Endothelial cell of hepatic sinusoid (primary cell): ENCODE measurements around the gene KRT37.
"Not testable (repeated sequence)": the region's sequence is repeated elsewhere in the genome, so short reads cannot be mapped to it uniquely, and the experiment has no call there.

Experiments
- in situ Hi-C: cut with HindIII; loops from 2 replicates; pipeline ENCODE4 v1.10.0; 2017; ENCODE audit warnings: low sequenced_read_pairs

Gene KRT37

GRCh38 chr17:41407226-41407625, 17.2 kb downstream of the KRT37 start:
- in situ Hi-C loops, result loop anchor here (5.0 to 10.0 kb wide), 2 partner anchors 35 to 128 kb away; no protein-coding TSS in a partner anchor

GRCh38 chr17:41406205-41406604, 18.2 kb downstream of the KRT37 start:
- in situ Hi-C loops, result loop anchor here (5.0 to 10.0 kb wide), 2 partner anchors 34 to 129 kb away; no protein-coding TSS in a partner anchor

- in situ Hi-C loops, result loop anchor here (5.0 to 10.0 kb wide), 2 partner anchors 38 to 131 kb away; partner anchors contain the start of gene KRT38
Measured at GRCh38 chr17:41404024-41404671, 20.2 kb downstream of the KRT37 start.

- in situ Hi-C loops, result loop anchor here (5.0 to 10.0 kb wide), 2 partner anchors 39 to 131 kb away; partner anchors contain the start of gene KRT38
Measured at GRCh38 chr17:41403404-41404023, 20.9 kb downstream of the KRT37 start.

GRCh38 chr17:41402161-41402560, 22.2 kb downstream of the KRT37 start:
- in situ Hi-C loops, result loop anchor here (5.0 to 10.0 kb wide), 2 partner anchors 40 to 133 kb away; partner anchors contain the start of gene KRT38

- in situ Hi-C loops, result no loop called here
Measured at GRCh38 chr17:41396996-41397660, 27.3 kb downstream of the KRT37 start, which contains the start of gene KRT31. Gene KRT31, minus strand, starts transcription at chr17:41397608. Its CDS starts 69 bp downstream, at chr17:41397539.

GRCh38 chr17:41396340-41396739, 28.0 kb downstream of the KRT37 start:
- in situ Hi-C loops, result no loop called here

GRCh38 chr17:41395611-41396010, 28.8 kb downstream of the KRT37 start:
- in situ Hi-C loops, result no loop called here

GRCh38 chr17:41395044-41395443, 29.3 kb downstream of the KRT37 start:
- in situ Hi-C loops, result not testable (repeated sequence)

GRCh38 chr17:41394254-41394996, 30.0 kb downstream of the KRT37 start:
- in situ Hi-C loops, result no loop called here

- in situ Hi-C loops, result no loop called here
Measured at GRCh38 chr17:41393826-41394225, 30.6 kb downstream of the KRT37 start.

GRCh38 chr17:41393294-41393693, 31.1 kb downstream of the KRT37 start:
- in situ Hi-C loops, result no loop called here

- in situ Hi-C loops, result no loop called here
Measured at GRCh38 chr17:41392278-41392677, 32.1 kb downstream of the KRT37 start.

- in situ Hi-C loops, result no loop called here
Measured at GRCh38 chr17:41391535-41391934, 32.9 kb downstream of the KRT37 start.

- in situ Hi-C loops, result no loop called here
Measured at GRCh38 chr17:41390411-41390938, 33.9 kb downstream of the KRT37 start.

GRCh38 chr17:41387670-41388069, 36.7 kb downstream of the KRT37 start:
- in situ Hi-C loops, result no loop called here

- in situ Hi-C loops, result no loop called here
Measured at GRCh38 chr17:41386227-41386626, 38.2 kb downstream of the KRT37 start.

- in situ Hi-C loops, result no loop called here
Measured at GRCh38 chr17:41383690-41384089, 40.7 kb downstream of the KRT37 start.

- in situ Hi-C loops, result no loop called here
Measured at GRCh38 chr17:41382394-41382793, 42.0 kb downstream of the KRT37 start.

- in situ Hi-C loops, result not testable (repeated sequence)
Measured at GRCh38 chr17:41381943-41382342, 42.4 kb downstream of the KRT37 start, which contains the start of gene KRT34. Gene KRT34, minus strand, starts transcription at chr17:41382306. Its CDS starts 60 bp downstream, at chr17:41382246.
